ENCODE data around the gene DHX32. TPM values are rescaled to one million over a fixed set of nuclear protein-coding genes. Genes with fewer than 3 reads are reported as not detected.

Gene DHX32
- total RNA-seq, 1 donor from 2014 or later, result 32.5 TPM

GRCh38 chr10:125823663-125824251, 57.3 kb downstream of the DHX32 start:
- no peaks in the 10 kb centered on the region for H3K9me3 Mint-ChIP-seq (ENCODE audit: low read depth)
- H3K27ac Mint-ChIP-seq (ENCODE audit: unreplicated experiment), result no peak overlapping the region
- peaks cover 8% of the 10 kb centered on the region for H3K36me3 Mint-ChIP-seq (ENCODE audit: low read depth)
- DNase-seq (ENCODE audit: low spot score), result no peak
- H3K4me1 Mint-ChIP-seq (ENCODE audit: low read depth), result peaks cover 25% of the 10 kb centered on the region
- no peak for TF ChIP-seq CTCF (IDR thresholded peaks at IDR 0.05)
- no peak overlapping the region for H3K4me3 Mint-ChIP-seq (ENCODE audit: unreplicated experiment)
- no peaks in the 10 kb centered on the region for H3K27me3 Mint-ChIP-seq (ENCODE audit: low read depth)

GRCh38 chr10:125822878-125823662, 58.0 kb downstream of the DHX32 start, which contains the start of the genes BCCIP and UROS:
Gene BCCIP, plus strand, starts transcription at chr10:125823546. Its CDS starts 12 bp downstream, at chr10:125823558.
Gene UROS, minus strand, starts transcription at chr10:125823258. Its CDS starts 6,759 bp downstream, at chr10:125816499.
- H3K4me3 Mint-ChIP-seq (ENCODE audit: unreplicated experiment), result peak within 1 kb of the TSS; percentile 72
- peak; percentile 35 for TF ChIP-seq CTCF (IDR thresholded peaks at IDR 0.05)
- no peak within 1 kb of the TSS for H3K27ac Mint-ChIP-seq (ENCODE audit: unreplicated experiment)
- no peak for DNase-seq (ENCODE audit: low spot score)
- H3K4me1 Mint-ChIP-seq (ENCODE audit: low read depth), result peaks cover 25% of the 10 kb centered on the region
- no peaks in the 10 kb centered on the region for H3K27me3 Mint-ChIP-seq (ENCODE audit: low read depth)
- peaks cover 5% of the 10 kb centered on the region for H3K36me3 Mint-ChIP-seq (ENCODE audit: low read depth)
- no peaks in the 10 kb centered on the region for H3K9me3 Mint-ChIP-seq (ENCODE audit: low read depth)

- no peak for DNase-seq (ENCODE audit: low spot score)
- Mint-ChIP-seq H3K4me3 (ENCODE audit: unreplicated experiment) (no peak overlapping the region), H3K36me3 (ENCODE audit: low read depth) (no peaks in the 10 kb centered on the region), H3K9me3 (ENCODE audit: low read depth) (no peaks in the 10 kb centered on the region), H3K27me3 (ENCODE audit: low read depth) (no peaks in the 10 kb centered on the region), H3K4me1 (ENCODE audit: low read depth) (peaks cover 21% of the 10 kb centered on the region), H3K27ac (ENCODE audit: unreplicated experiment) (no peak overlapping the region)
- no peak for TF ChIP-seq CTCF (IDR thresholded peaks at IDR 0.05)
Measured at GRCh38 chr10:125820701-125821100, 60.4 kb downstream of the DHX32 start.

GRCh38 chr10:125817337-125817946, 63.6 kb downstream of the DHX32 start:
- Mint-ChIP-seq H3K27me3 (ENCODE audit: low read depth) (no peaks in the 10 kb centered on the region), H3K27ac (ENCODE audit: unreplicated experiment) (no peak overlapping the region), H3K9me3 (ENCODE audit: low read depth) (no peaks in the 10 kb centered on the region), H3K4me1 (ENCODE audit: low read depth) (peaks cover 15% of the 10 kb centered on the region), H3K36me3 (ENCODE audit: low read depth) (peaks cover 10% of the 10 kb centered on the region), H3K4me3 (ENCODE audit: unreplicated experiment) (no peak overlapping the region)
- DNase-seq (ENCODE audit: low spot score), result no peak
- no peak for TF ChIP-seq CTCF (IDR thresholded peaks at IDR 0.05)

GRCh38 chr10:125816548-125816947, 64.5 kb downstream of the DHX32 start:
- H3K27me3 Mint-ChIP-seq (ENCODE audit: low read depth), result no peaks in the 10 kb centered on the region
- H3K4me1 Mint-ChIP-seq (ENCODE audit: low read depth), result peaks cover 12% of the 10 kb centered on the region
- no peak for DNase-seq (ENCODE audit: low spot score)
- no peak overlapping the region for H3K4me3 Mint-ChIP-seq (ENCODE audit: unreplicated experiment)
- peaks cover 11% of the 10 kb centered on the region for H3K36me3 Mint-ChIP-seq (ENCODE audit: low read depth)
- no peak for TF ChIP-seq CTCF (IDR thresholded peaks at IDR 0.05)
- no peaks in the 10 kb centered on the region for H3K9me3 Mint-ChIP-seq (ENCODE audit: low read depth)
- no peak overlapping the region for H3K27ac Mint-ChIP-seq (ENCODE audit: unreplicated experiment)
